Esophagus squamous epithelium (tissue), 4 donors: ENCODE measurements around the gene ZNF891.

ENCODE experiments used
- CTCF ChIP-seq, 6 experiments: fragments of 450-650 bp in 4 of 6; fragments of 200-600 bp in 2 of 6; sonication (generic) in 2 of 6; IDR thresholded peaks; one replicate each; pipeline ENCODE4 v1.5.1; 2016 to 2019; ENCODE audit warnings: antibody characterized with exemption in 6 of 6, mild to moderate bottlenecking in 4 of 6, moderate library complexity in 4 of 6
- POLR2A ChIP-seq, 4 donors: fragments of 450-650 bp; IDR thresholded peaks; one replicate each; pipeline ENCODE4 v1.6.1; 2017; ENCODE audit warnings: antibody characterized with exemption in 4 of 4, mild to moderate bottlenecking in 4 of 4, moderate library complexity in 3 of 4

- TF ChIP-seq CTCF (IDR thresholded peaks at IDR 0.05) (no peak), POLR2A (IDR thresholded peaks at IDR 0.05) (no peak)
Measured at GRCh38 chr12:133172491-133172890, 42.4 kb upstream of the ZNF891 start.
